Suprapubic skin (tissue), 4 donors: Measurements from ENCODE around the gene NR3C2. TPM values are rescaled to one million over a fixed set of nuclear protein-coding genes. Genes with fewer than 3 reads are reported as not detected.

Source experiments
- DNase-seq, 2 donors: peaks; one replicate each; pipeline ENCODE4 v3.0.0-alpha.2; 2019; ENCODE audit warnings: low spot score in 2 of 2
- H3K27ac ChIP-seq: fragments of 200-600 bp; sonication (generic); one replicate; pipeline ENCODE4 v1.5.1; 2019
- H3K27me3 ChIP-seq: fragments of 200-600 bp; sonication (generic); one replicate; pipeline ENCODE4 v1.5.1; 2019
- H3K36me3 ChIP-seq: fragments of 200-600 bp; sonication (generic); one replicate; pipeline ENCODE4 v1.5.1; 2019
- H3K4me1 ChIP-seq: fragments of 200-600 bp; sonication (generic); one replicate; pipeline ENCODE4 v1.5.1; 2019
- H3K4me3 ChIP-seq: fragments of 200-600 bp; sonication (generic); one replicate; pipeline ENCODE4 v1.5.1; 2019; ENCODE audit warnings: mild to moderate bottlenecking
- H3K9me3 ChIP-seq: fragments of 200-600 bp; sonication (generic); one replicate; pipeline ENCODE4 v1.5.1; 2019
- EP300 ChIP-seq: sonication (generic); formaldehyde crosslinking; IDR thresholded peaks from one replicate; pipeline ENCODE4 v1.6.1; 2017; ENCODE audit warnings: antibody characterized with exemption
- POLR2A ChIP-seq, 2 donors: fragments of 450-650 bp; IDR thresholded peaks; one replicate each; pipeline ENCODE4 v1.6.1; 2017; ENCODE audit warnings: antibody characterized with exemption in 2 of 2, mild to moderate bottlenecking in 2 of 2, moderate library complexity in 2 of 2
- POLR2AphosphoS5 ChIP-seq, 3 donors: sonication (generic); formaldehyde crosslinking; IDR thresholded peaks; one replicate each; pipeline ENCODE4 v1.6.1; 2017; ENCODE audit warnings: antibody characterized with exemption in 3 of 3
- WGBS: methylation state at CpG from one replicate; pipeline ENCODE4 v1.1.5; 2018; 5-methylcytosine and 5-hydroxymethylcytosine counted together
- total RNA-seq, 4 donors: library from RNA; depleted of rRNA; stranded (reverse); fragments of >200 nt; gene quantifications; one replicate each; pipeline ENCODE4 v1.1.0, GENCODE V29; 2016
- TF ChIP-seq, protein P1 (sequence below), 2 donors: fragments of 200-600 bp in 1 of 2; fragments of 450-650 bp in 1 of 2; sonication (generic) in 1 of 2; IDR thresholded peaks; one replicate each; pipeline ENCODE4 v1.5.1; 2016 to 2019; ENCODE audit warnings: antibody characterized with exemption in 2 of 2, mild to moderate bottlenecking in 1 of 2, moderate library complexity in 1 of 2

Gene NR3C2
- total RNA-seq, 4 donors from 2014 or later = 7.3 to 12.1 (median 11.0) TPM

GRCh38 chr4:148076964-148077363 is 365.2 kb downstream of the NR3C2 start:
- no peak for DNase-seq
- H3K27me3 ChIP-seq = no peaks in the 10 kb centered on the region
- peaks cover 7% of the 10 kb centered on the region for H3K9me3 ChIP-seq
- H3K4me3 ChIP-seq = no peak overlapping the region
- TF ChIP-seq POLR2AphosphoS5 (IDR thresholded peaks at IDR 0.05) (no peak), EP300 (no peak), POLR2A (IDR thresholded peaks at IDR 0.05) (no peak)
- TF ChIP-seq, protein P1, sequence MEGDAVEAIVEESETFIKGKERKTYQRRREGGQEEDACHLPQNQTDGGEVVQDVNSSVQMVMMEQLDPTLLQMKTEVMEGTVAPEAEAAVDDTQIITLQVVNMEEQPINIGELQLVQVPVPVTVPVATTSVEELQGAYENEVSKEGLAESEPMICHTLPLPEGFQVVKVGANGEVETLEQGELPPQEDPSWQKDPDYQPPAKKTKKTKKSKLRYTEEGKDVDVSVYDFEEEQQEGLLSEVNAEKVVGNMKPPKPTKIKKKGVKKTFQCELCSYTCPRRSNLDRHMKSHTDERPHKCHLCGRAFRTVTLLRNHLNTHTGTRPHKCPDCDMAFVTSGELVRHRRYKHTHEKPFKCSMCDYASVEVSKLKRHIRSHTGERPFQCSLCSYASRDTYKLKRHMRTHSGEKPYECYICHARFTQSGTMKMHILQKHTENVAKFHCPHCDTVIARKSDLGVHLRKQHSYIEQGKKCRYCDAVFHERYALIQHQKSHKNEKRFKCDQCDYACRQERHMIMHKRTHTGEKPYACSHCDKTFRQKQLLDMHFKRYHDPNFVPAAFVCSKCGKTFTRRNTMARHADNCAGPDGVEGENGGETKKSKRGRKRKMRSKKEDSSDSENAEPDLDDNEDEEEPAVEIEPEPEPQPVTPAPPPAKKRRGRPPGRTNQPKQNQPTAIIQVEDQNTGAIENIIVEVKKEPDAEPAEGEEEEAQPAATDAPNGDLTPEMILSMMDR (IDR thresholded peaks at IDR 0.05) = no peak
- H3K36me3 ChIP-seq = peaks cover 72% of the 10 kb centered on the region
- H3K4me1 ChIP-seq = no peaks in the 10 kb centered on the region
- no peak overlapping the region for H3K27ac ChIP-seq
- 92% methylated on average over 5 of the region's 5 CpGs for WGBS

DNA sequence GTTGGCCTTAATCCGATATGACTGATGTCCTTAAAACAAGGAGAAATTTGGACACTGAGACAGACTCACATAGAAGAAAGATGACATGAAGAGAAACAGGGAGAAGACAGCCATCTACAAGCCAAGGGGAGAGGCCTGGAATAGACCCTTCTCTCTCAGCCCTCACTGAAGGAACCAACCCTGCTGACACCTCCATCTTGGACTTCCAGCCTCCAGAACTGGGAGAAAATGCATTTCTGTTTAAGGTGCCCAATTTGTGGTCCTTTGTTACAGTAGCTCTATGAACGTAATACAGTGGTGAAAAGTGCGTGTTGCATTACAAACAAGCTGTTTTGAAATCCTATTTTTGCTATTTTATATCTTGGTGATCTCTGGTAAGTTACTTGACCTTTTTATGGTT is 366.8 kb downstream of the NR3C2 start:
- DNase-seq = no peak
- H3K27me3 ChIP-seq = no peaks in the 10 kb centered on the region
- TF ChIP-seq EP300 (no peak), POLR2A (IDR thresholded peaks at IDR 0.05) (no peak), POLR2AphosphoS5 (IDR thresholded peaks at IDR 0.05) (no peak)
- TF ChIP-seq, protein P1 (IDR thresholded peaks at IDR 0.05) = no peak
- peaks cover 7% of the 10 kb centered on the region for H3K9me3 ChIP-seq
- H3K4me1 ChIP-seq = no peaks in the 10 kb centered on the region
- WGBS = 96% methylated on average over 3 of the region's 3 CpGs
- H3K36me3 ChIP-seq = peaks cover 71% of the 10 kb centered on the region
- no peak overlapping the region for H3K27ac ChIP-seq
- H3K4me3 ChIP-seq = no peak overlapping the region

DNA sequence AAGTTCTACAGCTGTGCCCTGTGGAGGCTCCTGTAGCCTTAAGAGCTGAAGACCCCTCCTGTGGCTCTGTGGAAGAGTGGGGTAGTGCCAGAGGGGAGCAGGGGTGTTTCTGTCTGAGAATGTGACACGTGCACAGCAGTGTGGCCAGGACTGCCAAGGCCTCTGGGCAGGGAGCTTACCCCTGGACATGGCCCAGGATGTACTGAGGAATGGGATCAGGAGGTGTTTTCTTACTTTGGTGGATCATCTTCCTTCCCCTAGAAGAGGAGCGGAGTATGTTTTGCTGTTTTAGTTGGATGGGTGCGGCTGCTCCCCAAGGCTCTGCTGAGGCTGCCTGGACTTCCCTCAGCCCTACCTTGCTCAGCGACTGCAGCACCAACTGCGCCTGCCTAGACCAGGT is 367.8 kb downstream of the NR3C2 start:
- DNase-seq = no peak
- Histone ChIP-seq H3K4me3 (no peak overlapping the region), H3K36me3 (peaks cover 61% of the 10 kb centered on the region), H3K9me3 (peaks cover 7% of the 10 kb centered on the region), H3K27me3 (no peaks in the 10 kb centered on the region), H3K4me1 (no peaks in the 10 kb centered on the region), H3K27ac (no peak overlapping the region)
- no peak for TF ChIP-seq EP300
- TF ChIP-seq POLR2AphosphoS5 (IDR thresholded peaks at IDR 0.05) = no peak
- TF ChIP-seq, protein P1 (IDR thresholded peaks at IDR 0.05) = no peak
- no peak for TF ChIP-seq POLR2A (IDR thresholded peaks at IDR 0.05)
- 96% methylated on average over 5 of the region's 5 CpGs for WGBS

DNA sequence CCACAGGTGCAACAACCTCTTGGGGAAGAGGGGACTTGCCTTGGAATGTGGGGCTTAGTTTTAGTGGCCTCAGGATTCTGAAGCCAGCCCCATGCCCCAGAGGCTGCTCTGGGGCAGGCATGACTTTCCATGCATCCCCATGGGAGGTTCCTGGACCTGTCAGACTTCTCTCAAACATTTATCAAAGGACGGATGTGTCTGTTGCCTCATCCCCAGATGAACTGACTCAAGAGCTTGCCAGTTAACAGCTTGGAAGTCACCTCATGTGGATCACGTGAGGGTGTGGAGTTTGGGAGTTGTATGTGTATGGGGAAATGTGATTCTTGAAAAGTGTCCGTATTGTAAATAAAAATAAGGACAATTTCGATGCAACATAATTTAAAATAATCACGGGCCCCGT is 368.9 kb downstream of the NR3C2 start:
- H3K9me3 ChIP-seq = peaks cover 7% of the 10 kb centered on the region
- DNase-seq = no peak
- peaks cover 55% of the 10 kb centered on the region for H3K36me3 ChIP-seq
- no peak overlapping the region for H3K27ac ChIP-seq
- no peak overlapping the region for H3K4me3 ChIP-seq
- no peaks in the 10 kb centered on the region for H3K4me1 ChIP-seq
- no peak for TF ChIP-seq EP300
- TF ChIP-seq POLR2A (IDR thresholded peaks at IDR 0.05) = no peak
- TF ChIP-seq, protein P1 (IDR thresholded peaks at IDR 0.05) = no peak
- TF ChIP-seq POLR2AphosphoS5 (IDR thresholded peaks at IDR 0.05) = no peak
- no peaks in the 10 kb centered on the region for H3K27me3 ChIP-seq
- 95% methylated on average over 6 of the region's 6 CpGs for WGBS

DNA sequence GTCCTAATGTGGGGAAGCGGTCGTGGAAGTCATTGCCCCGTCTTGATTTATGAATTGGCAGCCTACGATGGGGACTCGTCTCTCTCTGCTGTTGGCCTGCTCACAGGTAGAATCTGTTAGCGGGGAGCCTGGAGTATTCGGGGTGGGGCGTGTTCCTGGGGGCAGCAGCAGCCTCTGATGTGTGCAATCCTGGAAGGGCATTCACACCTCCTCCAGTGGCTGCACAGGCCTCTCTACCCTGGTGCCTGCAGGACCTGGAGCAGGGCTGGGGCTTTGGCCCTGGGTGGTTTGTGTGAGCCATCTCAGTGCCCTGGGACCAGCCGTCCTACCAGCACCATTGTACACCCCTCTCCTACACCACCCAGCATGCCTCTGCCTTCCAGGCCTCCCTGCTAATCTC is 369.4 kb downstream of the NR3C2 start:
- no peak for DNase-seq
- H3K36me3 ChIP-seq = peaks cover 55% of the 10 kb centered on the region
- peaks cover 7% of the 10 kb centered on the region for H3K9me3 ChIP-seq
- no peaks in the 10 kb centered on the region for H3K4me1 ChIP-seq
- no peak overlapping the region for H3K27ac ChIP-seq
- H3K27me3 ChIP-seq = no peaks in the 10 kb centered on the region
- TF ChIP-seq POLR2A (IDR thresholded peaks at IDR 0.05) = no peak
- TF ChIP-seq EP300 = no peak
- no peak for TF ChIP-seq POLR2AphosphoS5 (IDR thresholded peaks at IDR 0.05)
- TF ChIP-seq, protein P1 (IDR thresholded peaks at IDR 0.05) = no peak
- no peak overlapping the region for H3K4me3 ChIP-seq
- WGBS = 90% methylated on average over 9 of the region's 9 CpGs
